Measurements from ENCODE around the gene GTF3A.

DNA sequence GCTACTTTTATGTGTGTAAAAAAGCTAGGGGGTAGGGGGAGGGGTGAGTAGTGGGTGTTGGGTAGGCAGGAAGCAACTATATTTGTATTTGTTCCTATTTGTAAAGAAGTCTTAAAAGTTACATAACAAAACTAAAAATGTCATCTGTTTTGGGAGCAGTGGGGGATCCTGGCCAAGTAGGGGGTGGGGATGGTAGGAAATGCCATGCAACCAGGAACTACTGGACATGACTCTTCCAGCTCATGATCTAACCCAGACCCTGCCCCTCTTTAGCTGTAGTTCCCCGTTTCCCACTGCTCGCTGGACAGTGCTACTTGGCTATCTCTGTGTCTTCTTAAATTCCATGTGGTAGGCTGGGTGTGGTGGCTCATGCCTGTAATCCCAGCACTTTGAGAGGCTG, 3.2 kb downstream of the GTF3A start:
- TF ChIP-seq, protein P1, sequence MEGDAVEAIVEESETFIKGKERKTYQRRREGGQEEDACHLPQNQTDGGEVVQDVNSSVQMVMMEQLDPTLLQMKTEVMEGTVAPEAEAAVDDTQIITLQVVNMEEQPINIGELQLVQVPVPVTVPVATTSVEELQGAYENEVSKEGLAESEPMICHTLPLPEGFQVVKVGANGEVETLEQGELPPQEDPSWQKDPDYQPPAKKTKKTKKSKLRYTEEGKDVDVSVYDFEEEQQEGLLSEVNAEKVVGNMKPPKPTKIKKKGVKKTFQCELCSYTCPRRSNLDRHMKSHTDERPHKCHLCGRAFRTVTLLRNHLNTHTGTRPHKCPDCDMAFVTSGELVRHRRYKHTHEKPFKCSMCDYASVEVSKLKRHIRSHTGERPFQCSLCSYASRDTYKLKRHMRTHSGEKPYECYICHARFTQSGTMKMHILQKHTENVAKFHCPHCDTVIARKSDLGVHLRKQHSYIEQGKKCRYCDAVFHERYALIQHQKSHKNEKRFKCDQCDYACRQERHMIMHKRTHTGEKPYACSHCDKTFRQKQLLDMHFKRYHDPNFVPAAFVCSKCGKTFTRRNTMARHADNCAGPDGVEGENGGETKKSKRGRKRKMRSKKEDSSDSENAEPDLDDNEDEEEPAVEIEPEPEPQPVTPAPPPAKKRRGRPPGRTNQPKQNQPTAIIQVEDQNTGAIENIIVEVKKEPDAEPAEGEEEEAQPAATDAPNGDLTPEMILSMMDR (IDR thresholded peaks at IDR 0.05), result no peak
- no peak for TF ChIP-seq NR3C1 (CRISPR knock-in tag; conservative IDR thresholded peaks at IDR 0.05; ENCODE audit: low read depth)
- TF ChIP-seq CBFB (CRISPR knock-in tag; IDR thresholded peaks at IDR 0.05; ENCODE audit: low read depth), result no peak
- no peak for TF ChIP-seq JUN (CRISPR knock-in tag; IDR thresholded peaks at IDR 0.05)
- no peak for TF ChIP-seq NFATC4 (CRISPR knock-in tag; IDR thresholded peaks at IDR 0.05)
- no peak for TF ChIP-seq NFYB (CRISPR knock-in tag; conservative IDR thresholded peaks at IDR 0.05; ENCODE audit: low read depth)
- TF ChIP-seq, protein P2, sequence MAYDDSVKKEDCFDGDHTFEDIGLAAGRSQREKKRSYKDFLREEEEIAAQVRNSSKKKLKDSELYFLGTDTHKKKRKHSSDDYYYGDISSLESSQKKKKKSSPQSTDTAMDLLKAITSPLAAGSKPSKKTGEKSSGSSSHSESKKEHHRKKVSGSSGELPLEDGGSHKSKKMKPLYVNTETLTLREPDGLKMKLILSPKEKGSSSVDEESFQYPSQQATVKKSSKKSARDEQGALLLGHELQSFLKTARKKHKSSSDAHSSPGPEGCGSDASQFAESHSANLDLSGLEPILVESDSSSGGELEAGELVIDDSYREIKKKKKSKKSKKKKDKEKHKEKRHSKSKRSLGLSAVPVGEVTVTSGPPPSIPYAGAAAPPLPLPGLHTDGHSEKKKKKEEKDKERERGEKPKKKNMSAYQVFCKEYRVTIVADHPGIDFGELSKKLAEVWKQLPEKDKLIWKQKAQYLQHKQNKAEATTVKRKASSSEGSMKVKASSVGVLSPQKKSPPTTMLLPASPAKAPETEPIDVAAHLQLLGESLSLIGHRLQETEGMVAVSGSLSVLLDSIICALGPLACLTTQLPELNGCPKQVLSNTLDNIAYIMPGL (CRISPR knock-in tag; IDR thresholded peaks at IDR 0.05), result no peak
- TF ChIP-seq, protein P3, sequence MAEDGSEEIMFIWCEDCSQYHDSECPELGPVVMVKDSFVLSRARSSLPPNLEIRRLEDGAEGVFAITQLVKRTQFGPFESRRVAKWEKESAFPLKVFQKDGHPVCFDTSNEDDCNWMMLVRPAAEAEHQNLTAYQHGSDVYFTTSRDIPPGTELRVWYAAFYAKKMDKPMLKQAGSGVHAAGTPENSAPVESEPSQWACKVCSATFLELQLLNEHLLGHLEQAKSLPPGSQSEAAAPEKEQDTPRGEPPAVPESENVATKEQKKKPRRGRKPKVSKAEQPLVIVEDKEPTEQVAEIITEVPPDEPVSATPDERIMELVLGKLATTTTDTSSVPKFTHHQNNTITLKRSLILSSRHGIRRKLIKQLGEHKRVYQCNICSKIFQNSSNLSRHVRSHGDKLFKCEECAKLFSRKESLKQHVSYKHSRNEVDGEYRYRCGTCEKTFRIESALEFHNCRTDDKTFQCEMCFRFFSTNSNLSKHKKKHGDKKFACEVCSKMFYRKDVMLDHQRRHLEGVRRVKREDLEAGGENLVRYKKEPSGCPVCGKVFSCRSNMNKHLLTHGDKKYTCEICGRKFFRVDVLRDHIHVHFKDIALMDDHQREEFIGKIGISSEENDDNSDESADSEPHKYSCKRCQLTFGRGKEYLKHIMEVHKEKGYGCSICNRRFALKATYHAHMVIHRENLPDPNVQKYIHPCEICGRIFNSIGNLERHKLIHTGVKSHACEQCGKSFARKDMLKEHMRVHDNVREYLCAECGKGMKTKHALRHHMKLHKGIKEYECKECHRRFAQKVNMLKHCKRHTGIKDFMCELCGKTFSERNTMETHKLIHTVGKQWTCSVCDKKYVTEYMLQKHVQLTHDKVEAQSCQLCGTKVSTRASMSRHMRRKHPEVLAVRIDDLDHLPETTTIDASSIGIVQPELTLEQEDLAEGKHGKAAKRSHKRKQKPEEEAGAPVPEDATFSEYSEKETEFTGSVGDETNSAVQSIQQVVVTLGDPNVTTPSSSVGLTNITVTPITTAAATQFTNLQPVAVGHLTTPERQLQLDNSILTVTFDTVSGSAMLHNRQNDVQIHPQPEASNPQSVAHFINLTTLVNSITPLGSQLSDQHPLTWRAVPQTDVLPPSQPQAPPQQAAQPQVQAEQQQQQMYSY (CRISPR knock-in tag; IDR thresholded peaks at IDR 0.05), result no peak
- TF ChIP-seq, protein P4, sequence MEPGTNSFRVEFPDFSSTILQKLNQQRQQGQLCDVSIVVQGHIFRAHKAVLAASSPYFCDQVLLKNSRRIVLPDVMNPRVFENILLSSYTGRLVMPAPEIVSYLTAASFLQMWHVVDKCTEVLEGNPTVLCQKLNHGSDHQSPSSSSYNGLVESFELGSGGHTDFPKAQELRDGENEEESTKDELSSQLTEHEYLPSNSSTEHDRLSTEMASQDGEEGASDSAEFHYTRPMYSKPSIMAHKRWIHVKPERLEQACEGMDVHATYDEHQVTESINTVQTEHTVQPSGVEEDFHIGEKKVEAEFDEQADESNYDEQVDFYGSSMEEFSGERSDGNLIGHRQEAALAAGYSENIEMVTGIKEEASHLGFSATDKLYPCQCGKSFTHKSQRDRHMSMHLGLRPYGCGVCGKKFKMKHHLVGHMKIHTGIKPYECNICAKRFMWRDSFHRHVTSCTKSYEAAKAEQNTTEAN (CRISPR knock-in tag; IDR thresholded peaks at IDR 0.05), result no peak
- TF ChIP-seq, protein P5, sequence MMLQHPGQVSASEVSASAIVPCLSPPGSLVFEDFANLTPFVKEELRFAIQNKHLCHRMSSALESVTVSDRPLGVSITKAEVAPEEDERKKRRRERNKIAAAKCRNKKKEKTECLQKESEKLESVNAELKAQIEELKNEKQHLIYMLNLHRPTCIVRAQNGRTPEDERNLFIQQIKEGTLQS (CRISPR knock-in tag; conservative IDR thresholded peaks at IDR 0.05), result no peak
- no peak for TF ChIP-seq MYBL2 (CRISPR knock-in tag; IDR thresholded peaks at IDR 0.05)
- no peak for TF ChIP-seq CREB1 (CRISPR knock-in tag; IDR thresholded peaks at IDR 0.05)

All from WTC11 (cell line).